Spleen (tissue), 7 donors: ENCODE measurements around the gene PDGFC.

Experiments
- CTCF ChIP-seq, 11 experiments: fragments of 200-600 bp in 7 of 11; fragments of 450-650 bp in 4 of 11; sonication (generic) in 4 of 11; IDR thresholded peaks in 8 of 11; conservative IDR thresholded peaks in 3 of 11; 1 replicate in 7 of 11; 2 replicates in 4 of 11; pipeline versions ENCODE4 v1.4.0 to v1.8.0; 2016 to 2021; ENCODE audit warnings: antibody characterized with exemption in 11 of 11, inconsistent platforms in 4 of 11, mild to moderate bottlenecking in 1 of 11
- POLR2A ChIP-seq, 3 donors: fragments of 450-650 bp; IDR thresholded peaks; one replicate each; pipeline ENCODE4 v1.5.1; 2017; ENCODE audit warnings: antibody characterized with exemption in 3 of 3, mild to moderate bottlenecking in 1 of 3
- donor health status: DM: no; HTN: no; CAD: no; lungs with moderate emphysema.
- donor health status: DM: no; HTN: no; CAD: no.
- donor health status: DM: no; HTN: no; CAD: no.

- TF ChIP-seq CTCF (IDR thresholded peaks at IDR 0.05 in 8 of 11, conservative IDR thresholded peaks at IDR 0.05 in 3 of 11) (no peak), POLR2A (IDR thresholded peaks at IDR 0.05) (no peak)
Observed at GRCh38 chr4:156958276-156959074, 13.1 kb downstream of the PDGFC start.
